Liver (tissue), 9 donors: ENCODE measurements around the gene UBR4. TPM values are rescaled to one million over a fixed set of nuclear protein-coding genes. Genes with fewer than 3 reads are reported as not detected.

ENCODE experiments used
- DNase-seq: peaks from one replicate; pipeline ENCODE4 v3.0.0-alpha.2; 2017; ENCODE audit warnings: low spot score
- H3K27ac ChIP-seq, 2 donors: one replicate each; pipeline ENCODE4 v1.7.0; 2013; ENCODE audit warnings: inconsistent platforms in 2 of 2, low read length in 2 of 2, control low read depth in 1 of 2, low read depth in 1 of 2, mild to moderate bottlenecking in 1 of 2
- H3K27me3 ChIP-seq, 4 donors: one replicate each; pipeline versions ENCODE4 v1.6.1 to v1.7.0; 2013; ENCODE audit warnings: low read length in 3 of 4, inconsistent platforms in 1 of 4, mild to moderate bottlenecking in 1 of 4, moderate library complexity in 1 of 4; ENCODE audit not compliant: control insufficient read depth in 4 of 4, insufficient read depth in 4 of 4
- H3K36me3 ChIP-seq, 4 donors: one replicate each; pipeline versions ENCODE4 v1.6.1 to v1.7.0; 2013; ENCODE audit warnings: low read length in 3 of 4, mild to moderate bottlenecking in 3 of 4, low read depth in 1 of 4, moderate library complexity in 1 of 4; ENCODE audit not compliant: control insufficient read depth in 4 of 4, insufficient read depth in 3 of 4
- H3K4me1 ChIP-seq, 4 donors: one replicate each; pipeline versions ENCODE4 v1.6.1 to v1.7.0; 2013; ENCODE audit warnings: low read length in 3 of 4, mild to moderate bottlenecking in 3 of 4, moderate library complexity in 1 of 4; ENCODE audit not compliant: control insufficient read depth in 4 of 4, insufficient read depth in 4 of 4
- H3K4me3 ChIP-seq, 3 donors: one replicate each; pipeline versions ENCODE4 v1.6.1 to v1.7.0; 2013; ENCODE audit warnings: low read length in 3 of 3, control low read depth in 1 of 3, low read depth in 1 of 3, mild to moderate bottlenecking in 1 of 3
- H3K9ac ChIP-seq, 2 donors: one replicate each; pipeline ENCODE4 v1.7.0; 2013; ENCODE audit warnings: low read length in 2 of 2, mild to moderate bottlenecking in 2 of 2, moderate library complexity in 2 of 2, control low read depth in 1 of 2, low read depth in 1 of 2
- H3K9me3 ChIP-seq, 4 donors: one replicate each; pipeline versions ENCODE4 v1.6.1 to v1.7.0; 2013; ENCODE audit warnings: low read length in 3 of 4; ENCODE audit not compliant: control insufficient read depth in 4 of 4
- ATF3 ChIP-seq: IDR thresholded peaks from 2 replicates; pipeline ENCODE4 v1.6.1; 2016; ENCODE audit warnings: antibody characterized with exemption
- CTCF ChIP-seq: fragments of 150-350 bp; IDR thresholded peaks from 2 replicates; pipeline ENCODE4 v1.5.1; 2017; ENCODE audit warnings: improper control_type of control experiment, low read depth, low read length; ENCODE audit not compliant: missing input control
- EGR1 ChIP-seq, 2 donors: IDR thresholded peaks; 2 replicates each; pipeline ENCODE4 v1.6.1; 2016 to 2018; ENCODE audit warnings: antibody characterized with exemption in 2 of 2, low read depth in 2 of 2
- FOXA1 ChIP-seq: IDR thresholded peaks from 2 replicates; pipeline ENCODE4 v1.6.1; 2016; ENCODE audit warnings: antibody characterized with exemption
- FOXA2 ChIP-seq: IDR thresholded peaks from 2 replicates; pipeline ENCODE4 v1.6.1; 2016; ENCODE audit warnings: antibody characterized with exemption
- GABPA ChIP-seq, 2 donors: IDR thresholded peaks in 1 of 2; conservative IDR thresholded peaks in 1 of 2; 2 replicates each; pipeline ENCODE4 v1.6.1; 2016; ENCODE audit warnings: antibody characterized with exemption in 2 of 2, mild to moderate bottlenecking in 1 of 2, moderate library complexity in 1 of 2
- HNF4A ChIP-seq, 2 donors: conservative IDR thresholded peaks; 2 replicates each; pipeline ENCODE4 v1.6.1; 2016; ENCODE audit warnings: antibody characterized with exemption in 2 of 2, mild to moderate bottlenecking in 2 of 2
- HNF4G ChIP-seq: IDR thresholded peaks from 2 replicates; pipeline ENCODE4 v1.6.1; 2016; ENCODE audit warnings: antibody characterized with exemption
- JUND ChIP-seq, 2 donors: IDR thresholded peaks; 2 replicates each; pipeline ENCODE4 v1.6.1; 2016; ENCODE audit warnings: antibody characterized with exemption in 2 of 2
- MAX ChIP-seq: IDR thresholded peaks from 2 replicates; pipeline ENCODE4 v1.6.1; 2016; ENCODE audit warnings: antibody characterized with exemption
- NR2F2 ChIP-seq: IDR thresholded peaks from 2 replicates; pipeline ENCODE4 v1.6.1; 2016; ENCODE audit warnings: antibody characterized with exemption
- RAD21 ChIP-seq, 2 donors: IDR thresholded peaks; 2 replicates each; pipeline ENCODE4 v1.6.1; 2016; ENCODE audit warnings: antibody characterized with exemption in 2 of 2, mild to moderate bottlenecking in 2 of 2
- REST ChIP-seq: IDR thresholded peaks from 2 replicates; pipeline ENCODE4 v1.6.1; 2016; ENCODE audit warnings: antibody characterized with exemption, mild to moderate bottlenecking
- RXRA ChIP-seq, 2 donors: IDR thresholded peaks; 2 replicates each; pipeline ENCODE4 v1.6.1; 2017 to 2018; ENCODE audit warnings: antibody characterized with exemption in 2 of 2, mild to moderate bottlenecking in 1 of 2
- SP1 ChIP-seq: IDR thresholded peaks from 2 replicates; pipeline ENCODE4 v1.6.1; 2018; ENCODE audit warnings: antibody characterized with exemption, mild to moderate bottlenecking
- TAF1 ChIP-seq: conservative IDR thresholded peaks from 2 replicates; pipeline ENCODE4 v1.6.1; 2016; ENCODE audit warnings: antibody characterized with exemption, mild to moderate bottlenecking
- YY1 ChIP-seq: IDR thresholded peaks from 2 replicates; pipeline ENCODE4 v1.6.1; 2016; ENCODE audit warnings: antibody characterized with exemption, mild to moderate bottlenecking
- ZBTB33 ChIP-seq: IDR thresholded peaks from 2 replicates; pipeline ENCODE4 v1.6.1; 2016; ENCODE audit warnings: antibody characterized with exemption
- WGBS: extraction: QIAGEN DNeasy Blood & Tissue Kit; methylation state at CpG from one replicate; pipeline ENCODE4 v1.1.7; 2013; 5-methylcytosine and 5-hydroxymethylcytosine counted together
- polyA plus RNA-seq, 2 donors: library from polyadenylated mRNA; stranded (reverse) in 1 of 2; unstranded in 1 of 2; fragments of 200-250 nt in 1 of 2; fragments of >200 nt in 1 of 2; fragmentation: Nextera tagmentation in 1 of 2; extraction: Ambion mirVana in 1 of 2; gene quantifications; one replicate each; pipeline versions ENCODE4 v1.2.1 to v1.2.3, GENCODE V29; 2013 to 2015
- total RNA-seq, 2 donors: library from RNA; depleted of rRNA; stranded (reverse); fragments of >200 nt; gene quantifications; one replicate each; pipeline ENCODE4 v1.2.3, GENCODE V29; 2014
- donor health status: healthy.
- donor health status: healthy.
- donor health status: healthy.
- donor health status: healthy.
- donor health status: healthy.

The UBR4 gene
- total and polyA plus RNA-seq, 4 donors = 45.4 to 156 (median 86.9) TPM

- no peak overlapping the region for H3K27ac ChIP-seq
- no peaks in the 10 kb centered on the region for H3K27me3 ChIP-seq
- TF ChIP-seq HNF4G (no peak), HNF4A (conservative IDR thresholded peaks at IDR 0.05) (no peak), REST (no peak), ZBTB33 (no peak), EGR1 (IDR thresholded peaks at IDR 0.05; ENCODE audit: low read depth in 2 of 2) (no peak), JUND (IDR thresholded peaks at IDR 0.05) (no peak), RXRA (IDR thresholded peaks at IDR 0.05) (no peak), SP1 (no peak), CTCF (no peak), FOXA1 (no peak), GABPA (IDR thresholded peaks at IDR 0.05 in 1 of 2, conservative IDR thresholded peaks at IDR 0.05 in 1 of 2) (no peak), FOXA2 (no peak), RAD21 (IDR thresholded peaks at IDR 0.05) (no peak), YY1 (no peak), MAX (no peak), ATF3 (no peak), TAF1 (no peak), NR2F2 (no peak)
- WGBS = 86% methylated on average over 7 of the region's 7 CpGs
- H3K9me3 ChIP-seq = no peaks in the 10 kb centered on the region
- H3K9ac ChIP-seq = no peak overlapping the region
- DNase-seq = no peak
- peaks cover 29 to 97% (median 92%) of the 10 kb centered on the region in 4 donors for H3K36me3 ChIP-seq
- H3K4me1 ChIP-seq = no peaks in the 10 kb centered on the region
- H3K4me3 ChIP-seq = no peak overlapping the region
These were observed 97.0 kb downstream of the UBR4 start for GRCh38 chr1:19112891-19113696.
